Measurements from ENCODE around the gene TRIM43B.
"Not testable (repeated sequence)": the region's sequence is repeated elsewhere in the genome, so short reads cannot be mapped to it uniquely, and the experiment has no call there.

Gene TRIM43B

GRCh38 chr2:95484654-95485053 lies at the start of gene TRIM43B:
Gene TRIM43B (minus strand): TSS chr2:95484754. CDS start chr2:95482714, 2,040 bp downstream.
- DNase-seq: not testable (repeated sequence)

- no peak for DNase-seq
These were observed 46.8 kb upstream of the TRIM43B start for GRCh38 chr2:95531254-95531771.

GRCh38 chr2:95530734-95531133 lies 46.2 kb upstream of the TRIM43B start:
- DNase-seq: no peak

- DNase-seq: peak in 57 of 58 donors; percentile 9 to 87 (median 74)
These were observed 42.1 kb upstream of the TRIM43B start for GRCh38 chr2:95526360-95527341.

GRCh38 chr2:95525294-95526035 lies 40.9 kb upstream of the TRIM43B start:
- peak in 23 of 58 donors; percentile 4 to 66 (median 20) for DNase-seq

GRCh38 chr2:95524195-95524594 lies 39.6 kb upstream of the TRIM43B start:
- no peak for DNase-seq

GRCh38 chr2:95514718-95515117 lies 30.2 kb upstream of the TRIM43B start:
- no peak for DNase-seq

GRCh38 chr2:95514226-95514625 lies 29.7 kb upstream of the TRIM43B start:
- not testable (repeated sequence) for DNase-seq

GRCh38 chr2:95509408-95509807 lies 24.9 kb upstream of the TRIM43B start:
- no peak for DNase-seq

- DNase-seq: no peak
These were observed 20.7 kb upstream of the TRIM43B start for GRCh38 chr2:95505222-95505621.

- no peak for DNase-seq
These were observed 16.3 kb upstream of the TRIM43B start for GRCh38 chr2:95500854-95501253.

GRCh38 chr2:95492076-95492475 lies 7.5 kb upstream of the TRIM43B start:
- DNase-seq: not testable (repeated sequence)

GRCh38 chr2:95475025-95475424 lies 9.5 kb downstream of the TRIM43B start:
- DNase-seq: not testable (repeated sequence)

- not testable (repeated sequence) for DNase-seq
These were observed 16.6 kb downstream of the TRIM43B start for GRCh38 chr2:95467984-95468383.

GRCh38 chr2:95466572-95466971 lies 18.0 kb downstream of the TRIM43B start:
- DNase-seq: not testable (repeated sequence)

GRCh38 chr2:95463292-95463691 lies 21.3 kb downstream of the TRIM43B start:
- not testable (repeated sequence) for DNase-seq

- not testable (repeated sequence) for DNase-seq
These were observed 39.2 kb downstream of the TRIM43B start for GRCh38 chr2:95445317-95445716.

- not testable (repeated sequence) for DNase-seq
These were observed 42.0 kb downstream of the TRIM43B start for GRCh38 chr2:95442474-95443099.

- DNase-seq: not testable (repeated sequence)
These were observed 48.7 kb downstream of the TRIM43B start for GRCh38 chr2:95435872-95436209.

GRCh38 chr2:95435162-95435871 lies 49.2 kb downstream of the TRIM43B start:
- DNase-seq: not testable (repeated sequence)
